A549 (cell line): ENCODE data around the gene AKIRIN2. TPM values are rescaled to one million over a fixed set of nuclear protein-coding genes. Genes with fewer than 3 reads are reported as not detected.
A peak's percentile ranks its signal among the peaks of the same experiment; 100 is the strongest.

Source experiments
- ATAC-seq, 2 experiments: fragments of 200-7000 bp in 1 of 2; fragments of >200 bp in 1 of 2; cut with Nextera tagmentation in 1 of 2; cut with Tn5 transposase in 1 of 2; 3 replicates each; pipeline versions ENCODE4 v1.8.0 to v1.9.1; 2018 to 2020; ENCODE audit warnings: mild to moderate bottlenecking in 1 of 2, moderate library complexity in 1 of 2
- CTCF ChIA-PET: fragments of 300-600 bp; sonication (Branson Sonifier 250); formaldehyde crosslinking; extraction: SDS; loops from one replicate; lab custom pipeline; 2021; ENCODE audit warnings: antibody characterized with exemption, inconsistent platforms; lab: Yijun Ruan, JAX
- POLR2A ChIA-PET: fragments of 350-600 bp; formaldehyde crosslinking; extraction: SDS; loops from one replicate; lab custom pipeline; 2021; ENCODE audit warnings: antibody characterized with exemption, inconsistent platforms; lab: Yijun Ruan, JAX
- DNase-seq, 2 experiments: peaks; one replicate each; pipeline versions ENCODE4 v3.0.0 to v3.0.0-alpha.2; 2011 to 2016; ENCODE audit warnings: low read depth in 1 of 2, low spot score in 1 of 2
- FAIRE-seq: peaks from 2 replicates; lab custom pipeline; 2011; peaks lifted over from hg19 to GRCh38; lab: Jason Lieb, UNC
- H3K27ac ChIP-seq, 2 experiments: fragments of >200 bp; sonication (Bioruptor Twin); formaldehyde crosslinking; 3 replicates each; pipeline ENCODE4 v1.5.1; 2016 to 2017
- H3K4me1 ChIP-seq: fragments of >200 bp; sonication (Bioruptor Twin); formaldehyde crosslinking; 3 replicates; pipeline ENCODE4 v1.6.1; 2016
- H3K4me2 ChIP-seq: fragments of >200 bp; sonication (Bioruptor Twin); formaldehyde crosslinking; 3 replicates; pipeline ENCODE4 v1.6.1; 2016
- H3K4me3 ChIP-seq: fragments of >200 bp; sonication (Bioruptor Twin); formaldehyde crosslinking; 3 replicates; pipeline ENCODE4 v1.5.1; 2016
- H3K9me3 ChIP-seq: fragments of >200 bp; sonication (Bioruptor Twin); formaldehyde crosslinking; 3 replicates; pipeline ENCODE4 v1.6.1; 2016
- BCL3 ChIP-seq: fragments of >200 bp; sonication (Bioruptor Twin); formaldehyde crosslinking; IDR thresholded peaks from 3 replicates; pipeline ENCODE4 v1.6.1; 2016
- BHLHE40 ChIP-seq: IDR thresholded peaks from 2 replicates; pipeline ENCODE4 v1.6.1; 2012; ENCODE audit warnings: low read depth, low read length, inconsistent platforms
- CBX8 ChIP-seq: fragments of 200-600 bp; sonication (generic); IDR thresholded peaks from 2 replicates; pipeline ENCODE4 v1.6.1; 2016
- CTCF ChIP-seq: fragments of >200 bp; sonication (Bioruptor Twin); formaldehyde crosslinking; IDR thresholded peaks from 3 replicates; pipeline ENCODE4 v1.5.1; 2016
- ELK1 ChIP-seq: fragments of 150-350 bp; IDR thresholded peaks from 2 replicates; pipeline ENCODE4 v1.6.1; 2014; ENCODE audit warnings: low read depth, mild to moderate bottlenecking, low read length
- FOSB ChIP-seq: fragments of 250-450 bp; sonication (Bioruptor Pico); IDR thresholded peaks from 2 replicates; pipeline ENCODE4 v1.5.0; 2020; ENCODE audit warnings: mild to moderate bottlenecking, moderate library complexity
- FOXS1 ChIP-seq: fragments of 250-450 bp; sonication (Bioruptor Pico); IDR thresholded peaks from 2 replicates; pipeline ENCODE4 v1.5.0; 2020; ENCODE audit warnings: mild to moderate bottlenecking, moderate library complexity
- JUN ChIP-seq, 2 experiments: fragments of >200 bp; sonication (Bioruptor Twin); formaldehyde crosslinking; IDR thresholded peaks; 2 replicates in 1 of 2; 3 replicates in 1 of 2; pipeline ENCODE4 v1.6.1; 2016 to 2017
- KDM5A ChIP-seq: fragments of 200-600 bp; sonication (generic); IDR thresholded peaks from 2 replicates; pipeline ENCODE4 v1.6.1; 2016; ENCODE audit warnings: antibody characterized with exemption, mild to moderate bottlenecking
- MAZ ChIP-seq: fragments of 150-350 bp; IDR thresholded peaks from 2 replicates; pipeline ENCODE4 v1.6.1; 2014; ENCODE audit warnings: antibody characterized with exemption, low read depth, low read length, borderline replicate concordance
- MYC ChIP-seq: IDR thresholded peaks from 2 replicates; pipeline ENCODE4 v1.6.1; 2012; ENCODE audit warnings: mild to moderate bottlenecking, inconsistent platforms, low read length, improper control_type of control experiment, borderline replicate concordance
- NFE2L2 ChIP-seq: fragments of 150-350 bp; conservative IDR thresholded peaks from 2 replicates; pipeline ENCODE4 v1.6.1; 2014; ENCODE audit warnings: low read length
- POLR2A ChIP-seq: IDR thresholded peaks from 2 replicates; pipeline ENCODE4 v1.6.1; 2012; ENCODE audit warnings: mild to moderate bottlenecking, low read length
- RAD21 ChIP-seq, 2 experiments: fragments of >200 bp in 1 of 2; sonication (Bioruptor Twin) in 1 of 2; formaldehyde crosslinking in 1 of 2; IDR thresholded peaks in 1 of 2; conservative IDR thresholded peaks in 1 of 2; 2 replicates in 1 of 2; 3 replicates in 1 of 2; pipeline ENCODE4 v1.6.1; 2012 to 2018; ENCODE audit warnings: inconsistent platforms in 1 of 2
- RCOR1 ChIP-seq: fragments of 150-350 bp; IDR thresholded peaks from 2 replicates; pipeline ENCODE4 v1.6.1; 2014; ENCODE audit warnings: antibody characterized with exemption, low read length, low read depth
- TP53 ChIP-seq: fragments of 250-450 bp; sonication (Bioruptor Pico); IDR thresholded peaks from 2 replicates; pipeline ENCODE4 v1.5.0; 2021; ENCODE audit warnings: mild to moderate bottlenecking, moderate library complexity
- ZFP36 ChIP-seq: fragments of 450-650 bp; IDR thresholded peaks from 2 replicates; pipeline ENCODE4 v1.6.1; 2014; ENCODE audit warnings: borderline replicate concordance; ENCODE audit not compliant: partially characterized antibody
- ZNF302 ChIP-seq: fragments of 250-450 bp; sonication (Bioruptor Pico); IDR thresholded peaks from 2 replicates; pipeline ENCODE4 v1.9.0; 2021; ENCODE audit warnings: inconsistent platforms, mild to moderate bottlenecking, moderate library complexity
- WGBS: methylation state at CpG from one replicate; pipeline ENCODE4 v1.1.6; 2017; ENCODE audit errors: missing lambda C conversion rate; 5-methylcytosine and 5-hydroxymethylcytosine counted together
- polyA plus RNA-seq, 4 experiments: library from polyadenylated mRNA; depleted of rRNA in 3 of 4; stranded (reverse); fragments of >200 nt; fragmentation: RNase III in 1 of 4; extraction: RNeasy Plus Mini Kit Qiagen cat#74134 plus additional on column Dnase treatment in 1 of 4; gene quantifications; 2 replicates in 3 of 4; 3 replicates in 1 of 4; pipeline ENCODE4 v1.2.3, GENCODE V29; 2011 to 2017
- TF ChIP-seq, protein P1 (sequence below): fragments of 200-600 bp; sonication (generic); IDR thresholded peaks from 2 replicates; pipeline ENCODE4 v1.6.1; 2016; ENCODE audit warnings: antibody characterized with exemption, mild to moderate bottlenecking, moderate library complexity
- TF ChIP-seq, protein P2 (sequence below): fragments of 450-650 bp; IDR thresholded peaks from 2 replicates; pipeline ENCODE4 v1.6.1; 2014; ENCODE audit warnings: antibody characterized with exemption
- TF ChIP-seq, protein P3 (sequence below): IDR thresholded peaks from 2 replicates; pipeline ENCODE4 v1.6.1; 2012

Gene AKIRIN2
- polyA plus RNA-seq, 2 of the 4 experiments (the other 2 are of a cell fraction) = 23.7 to 40.1 TPM

GRCh38 chr6:87741001-87741650, 39.1 kb upstream of the AKIRIN2 start:
- no peak for ATAC-seq
- no peak for FAIRE-seq
- POLR2A ChIA-PET = no interaction called here
- no peak overlapping the region for H3K4me3 ChIP-seq
- CTCF ChIA-PET = interaction anchor here (0.6 to 1.4 kb wide), 2 partner anchors 32 to 1799 kb away, joined by 3 read pairs; no protein-coding TSS in a partner anchor
- 0 out of 3 replicates have a peak, but pooled peaks cover 2% of the 10 kb centered on the region for H3K4me1 ChIP-seq
- 91% methylated on average over 9 of the region's 9 CpGs for WGBS
- no peak for DNase-seq
- no peak for TF ChIP-seq RCOR1
- no peak for TF ChIP-seq BCL3
- TF ChIP-seq, protein P1, sequence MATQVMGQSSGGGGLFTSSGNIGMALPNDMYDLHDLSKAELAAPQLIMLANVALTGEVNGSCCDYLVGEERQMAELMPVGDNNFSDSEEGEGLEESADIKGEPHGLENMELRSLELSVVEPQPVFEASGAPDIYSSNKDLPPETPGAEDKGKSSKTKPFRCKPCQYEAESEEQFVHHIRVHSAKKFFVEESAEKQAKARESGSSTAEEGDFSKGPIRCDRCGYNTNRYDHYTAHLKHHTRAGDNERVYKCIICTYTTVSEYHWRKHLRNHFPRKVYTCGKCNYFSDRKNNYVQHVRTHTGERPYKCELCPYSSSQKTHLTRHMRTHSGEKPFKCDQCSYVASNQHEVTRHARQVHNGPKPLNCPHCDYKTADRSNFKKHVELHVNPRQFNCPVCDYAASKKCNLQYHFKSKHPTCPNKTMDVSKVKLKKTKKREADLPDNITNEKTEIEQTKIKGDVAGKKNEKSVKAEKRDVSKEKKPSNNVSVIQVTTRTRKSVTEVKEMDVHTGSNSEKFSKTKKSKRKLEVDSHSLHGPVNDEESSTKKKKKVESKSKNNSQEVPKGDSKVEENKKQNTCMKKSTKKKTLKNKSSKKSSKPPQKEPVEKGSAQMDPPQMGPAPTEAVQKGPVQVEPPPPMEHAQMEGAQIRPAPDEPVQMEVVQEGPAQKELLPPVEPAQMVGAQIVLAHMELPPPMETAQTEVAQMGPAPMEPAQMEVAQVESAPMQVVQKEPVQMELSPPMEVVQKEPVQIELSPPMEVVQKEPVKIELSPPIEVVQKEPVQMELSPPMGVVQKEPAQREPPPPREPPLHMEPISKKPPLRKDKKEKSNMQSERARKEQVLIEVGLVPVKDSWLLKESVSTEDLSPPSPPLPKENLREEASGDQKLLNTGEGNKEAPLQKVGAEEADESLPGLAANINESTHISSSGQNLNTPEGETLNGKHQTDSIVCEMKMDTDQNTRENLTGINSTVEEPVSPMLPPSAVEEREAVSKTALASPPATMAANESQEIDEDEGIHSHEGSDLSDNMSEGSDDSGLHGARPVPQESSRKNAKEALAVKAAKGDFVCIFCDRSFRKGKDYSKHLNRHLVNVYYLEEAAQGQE = no peak
- no peak for TF ChIP-seq KDM5A
- no peak for TF ChIP-seq JUN (IDR thresholded peaks at IDR 0.05)
- TF ChIP-seq RAD21 (conservative IDR thresholded peaks at IDR 0.05 in 1 of 2, IDR thresholded peaks at IDR 0.05 in 1 of 2) = no peak
- no peak for TF ChIP-seq MAZ
- TF ChIP-seq TP53 (CRISPR knock-in tag) = no peak
- no peak for TF ChIP-seq ZNF302
- TF ChIP-seq, protein P2, sequence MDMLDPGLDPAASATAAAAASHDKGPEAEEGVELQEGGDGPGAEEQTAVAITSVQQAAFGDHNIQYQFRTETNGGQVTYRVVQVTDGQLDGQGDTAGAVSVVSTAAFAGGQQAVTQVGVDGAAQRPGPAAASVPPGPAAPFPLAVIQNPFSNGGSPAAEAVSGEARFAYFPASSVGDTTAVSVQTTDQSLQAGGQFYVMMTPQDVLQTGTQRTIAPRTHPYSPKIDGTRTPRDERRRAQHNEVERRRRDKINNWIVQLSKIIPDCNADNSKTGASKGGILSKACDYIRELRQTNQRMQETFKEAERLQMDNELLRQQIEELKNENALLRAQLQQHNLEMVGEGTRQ = no peak
- TF ChIP-seq BHLHE40 = no peak
- no peak for TF ChIP-seq MYC
- no peak for TF ChIP-seq FOXS1 (CRISPR knock-in tag)
- no peak for TF ChIP-seq CBX8
- TF ChIP-seq ELK1 = no peak
- no peaks in the 10 kb centered on the region for H3K9me3 ChIP-seq
- H3K4me2 ChIP-seq = no peak overlapping the region
- no peak overlapping the region for H3K27ac ChIP-seq

GRCh38 chr6:87738744-87739143, 36.7 kb upstream of the AKIRIN2 start:
- H3K9me3 ChIP-seq = no peaks in the 10 kb centered on the region
- TF ChIP-seq NFE2L2 = no peak
- TF ChIP-seq POLR2A = no peak
- TF ChIP-seq, protein P3, sequence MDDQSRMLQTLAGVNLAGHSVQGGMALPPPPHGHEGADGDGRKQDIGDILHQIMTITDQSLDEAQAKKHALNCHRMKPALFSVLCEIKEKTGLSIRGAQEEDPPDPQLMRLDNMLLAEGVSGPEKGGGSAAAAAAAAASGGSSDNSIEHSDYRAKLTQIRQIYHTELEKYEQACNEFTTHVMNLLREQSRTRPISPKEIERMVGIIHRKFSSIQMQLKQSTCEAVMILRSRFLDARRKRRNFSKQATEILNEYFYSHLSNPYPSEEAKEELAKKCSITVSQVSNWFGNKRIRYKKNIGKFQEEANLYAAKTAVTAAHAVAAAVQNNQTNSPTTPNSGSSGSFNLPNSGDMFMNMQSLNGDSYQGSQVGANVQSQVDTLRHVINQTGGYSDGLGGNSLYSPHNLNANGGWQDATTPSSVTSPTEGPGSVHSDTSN = no peak
- TF ChIP-seq CTCF = no peak
- no peak for TF ChIP-seq ZFP36
- TF ChIP-seq FOSB (CRISPR knock-in tag) = no peak
- TF ChIP-seq ELK1 = no peak
- TF ChIP-seq CBX8 = no peak
- TF ChIP-seq, all 56 proteins: peak for 0
- H3K4me1 ChIP-seq = no peaks in the 10 kb centered on the region
- H3K4me2 ChIP-seq = no peak overlapping the region
- peak overlapping the region in 1 of 2 experiments; percentile 41; a peak in 1 of 6 replicates for H3K27ac ChIP-seq
- no peak overlapping the region for H3K4me3 ChIP-seq
- ATAC-seq (no peak), FAIRE-seq (no peak), DNase-seq (no peak)
- ChIA-PET POLR2A (no interaction called here), CTCF (no interaction called here)
- WGBS = 92% methylated on average over 4 of the region's 4 CpGs
